ENCODE results near the gene SNX12. TPM values are rescaled to one million over a fixed set of nuclear protein-coding genes. Genes with fewer than 3 reads are reported as not detected.

SNX12 gene
- total and polyA plus RNA-seq, 2 experiments from 2014 or later, result 28.5 to 75.3 TPM

DNA sequence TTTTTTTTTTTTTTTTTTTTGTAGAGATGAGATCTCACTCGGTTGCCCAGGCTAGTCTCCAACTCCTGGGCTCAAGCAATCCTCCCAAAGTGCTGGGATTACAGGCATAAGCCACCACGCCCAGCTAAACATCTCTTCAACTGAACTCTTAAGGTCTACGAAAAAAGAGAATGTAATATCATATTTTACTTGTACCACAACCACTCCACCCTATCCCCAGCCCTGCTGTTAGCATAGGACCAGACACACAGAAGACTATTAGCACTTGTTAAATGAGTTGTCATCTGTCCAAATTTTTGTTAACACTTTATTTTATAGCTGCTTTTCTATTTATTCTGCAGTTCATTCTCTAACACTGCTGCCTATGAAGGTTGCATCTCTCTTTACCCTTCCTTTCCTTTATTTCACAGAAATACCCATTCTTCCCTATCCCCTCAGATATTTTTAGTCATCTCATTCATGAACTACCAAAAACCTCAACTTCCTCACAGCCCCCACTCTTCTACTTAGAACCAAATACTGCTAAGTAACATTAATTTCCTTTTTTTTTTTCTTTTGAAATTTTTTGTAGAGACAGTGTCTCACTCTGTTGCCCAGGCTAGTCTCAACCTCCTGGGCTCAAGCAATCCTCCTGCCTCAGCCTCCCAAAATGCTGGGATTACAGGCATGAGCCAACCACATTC, 10.1 kb downstream of the SNX12 start:
- Histone ChIP-seq H3K4me1 (ENCODE audit: insufficient read depth) (no peaks in the 10 kb centered on the region), H3K27me3 (ENCODE audit: insufficient read depth) (no peaks in the 10 kb centered on the region), H3K9me2 (ENCODE audit: insufficient read depth) (no peaks in the 10 kb centered on the region), H3K79me2 (replicated peaks; ENCODE audit: insufficient read depth) (no peaks in the 10 kb centered on the region), H3F3A (replicated peaks; ENCODE audit: low read depth) (no peaks in the 10 kb centered on the region), H3K4me3 (no peak overlapping the region), H2AFZ (no peak overlapping the region), H4K20me1 (replicated peaks; ENCODE audit: insufficient read depth) (no peaks in the 10 kb centered on the region), H3K36me3 (ENCODE audit: insufficient read depth) (no peaks in the 10 kb centered on the region), H3K27ac (ENCODE audit: low read depth) (no peak overlapping the region), H3K4me2 (no peak overlapping the region)
- no peak for ATAC-seq
- no peak overlapping the region for H3K4me3 Mint-ChIP-seq
- TF ChIP-seq, protein P1, sequence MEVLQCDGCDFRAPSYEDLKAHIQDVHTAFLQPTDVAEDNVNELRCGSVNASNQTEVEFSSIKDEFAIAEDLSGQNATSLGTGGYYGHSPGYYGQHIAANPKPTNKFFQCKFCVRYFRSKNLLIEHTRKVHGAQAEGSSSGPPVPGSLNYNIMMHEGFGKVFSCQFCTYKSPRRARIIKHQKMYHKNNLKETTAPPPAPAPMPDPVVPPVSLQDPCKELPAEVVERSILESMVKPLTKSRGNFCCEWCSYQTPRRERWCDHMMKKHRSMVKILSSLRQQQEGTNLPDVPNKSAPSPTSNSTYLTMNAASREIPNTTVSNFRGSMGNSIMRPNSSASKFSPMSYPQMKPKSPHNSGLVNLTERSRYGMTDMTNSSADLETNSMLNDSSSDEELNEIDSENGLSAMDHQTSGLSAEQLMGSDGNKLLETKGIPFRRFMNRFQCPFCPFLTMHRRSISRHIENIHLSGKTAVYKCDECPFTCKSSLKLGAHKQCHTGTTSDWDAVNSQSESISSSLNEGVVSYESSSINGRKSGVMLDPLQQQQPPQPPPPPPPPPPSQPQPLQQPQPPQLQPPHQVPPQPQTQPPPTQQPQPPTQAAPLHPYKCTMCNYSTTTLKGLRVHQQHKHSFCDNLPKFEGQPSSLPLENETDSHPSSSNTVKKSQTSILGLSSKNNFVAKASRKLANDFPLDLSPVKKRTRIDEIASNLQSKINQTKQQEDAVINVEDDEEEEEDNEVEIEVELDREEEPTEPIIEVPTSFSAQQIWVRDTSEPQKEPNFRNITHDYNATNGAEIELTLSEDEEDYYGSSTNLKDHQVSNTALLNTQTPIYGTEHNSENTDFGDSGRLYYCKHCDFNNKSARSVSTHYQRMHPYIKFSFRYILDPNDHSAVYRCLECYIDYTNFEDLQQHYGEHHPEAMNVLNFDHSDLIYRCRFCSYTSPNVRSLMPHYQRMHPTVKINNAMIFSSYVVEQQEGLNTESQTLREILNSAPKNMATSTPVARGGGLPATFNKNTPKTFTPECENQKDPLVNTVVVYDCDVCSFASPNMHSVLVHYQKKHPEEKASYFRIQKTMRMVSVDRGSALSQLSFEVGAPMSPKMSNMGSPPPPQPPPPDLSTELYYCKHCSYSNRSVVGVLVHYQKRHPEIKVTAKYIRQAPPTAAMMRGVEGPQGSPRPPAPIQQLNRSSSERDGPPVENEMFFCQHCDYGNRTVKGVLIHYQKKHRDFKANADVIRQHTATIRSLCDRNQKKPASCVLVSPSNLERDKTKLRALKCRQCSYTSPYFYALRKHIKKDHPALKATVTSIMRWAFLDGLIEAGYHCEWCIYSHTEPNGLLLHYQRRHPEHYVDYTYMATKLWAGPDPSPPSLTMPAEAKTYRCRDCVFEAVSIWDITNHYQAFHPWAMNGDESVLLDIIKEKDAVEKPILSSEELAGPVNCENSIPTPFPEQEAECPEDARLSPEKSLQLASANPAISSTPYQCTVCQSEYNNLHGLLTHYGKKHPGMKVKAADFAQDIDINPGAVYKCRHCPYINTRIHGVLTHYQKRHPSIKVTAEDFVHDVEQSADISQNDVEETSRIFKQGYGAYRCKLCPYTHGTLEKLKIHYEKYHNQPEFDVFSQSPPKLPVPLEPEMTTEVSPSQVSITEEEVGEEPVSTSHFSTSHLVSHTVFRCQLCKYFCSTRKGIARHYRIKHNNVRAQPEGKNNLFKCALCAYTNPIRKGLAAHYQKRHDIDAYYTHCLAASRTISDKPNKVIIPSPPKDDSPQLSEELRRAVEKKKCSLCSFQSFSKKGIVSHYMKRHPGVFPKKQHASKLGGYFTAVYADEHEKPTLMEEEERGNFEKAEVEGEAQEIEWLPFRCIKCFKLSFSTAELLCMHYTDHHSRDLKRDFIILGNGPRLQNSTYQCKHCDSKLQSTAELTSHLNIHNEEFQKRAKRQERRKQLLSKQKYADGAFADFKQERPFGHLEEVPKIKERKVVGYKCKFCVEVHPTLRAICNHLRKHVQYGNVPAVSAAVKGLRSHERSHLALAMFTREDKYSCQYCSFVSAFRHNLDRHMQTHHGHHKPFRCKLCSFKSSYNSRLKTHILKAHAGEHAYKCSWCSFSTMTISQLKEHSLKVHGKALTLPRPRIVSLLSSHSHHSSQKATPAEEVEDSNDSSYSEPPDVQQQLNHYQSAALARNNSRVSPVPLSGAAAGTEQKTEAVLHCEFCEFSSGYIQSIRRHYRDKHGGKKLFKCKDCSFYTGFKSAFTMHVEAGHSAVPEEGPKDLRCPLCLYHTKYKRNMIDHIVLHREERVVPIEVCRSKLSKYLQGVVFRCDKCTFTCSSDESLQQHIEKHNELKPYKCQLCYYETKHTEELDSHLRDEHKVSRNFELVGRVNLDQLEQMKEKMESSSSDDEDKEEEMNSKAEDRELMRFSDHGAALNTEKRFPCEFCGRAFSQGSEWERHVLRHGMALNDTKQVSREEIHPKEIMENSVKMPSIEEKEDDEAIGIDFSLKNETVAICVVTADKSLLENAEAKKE (CRISPR knock-in tag; IDR thresholded peaks at IDR 0.05), result no peak
- TF ChIP-seq CREB1 (CRISPR knock-in tag; IDR thresholded peaks at IDR 0.05; ENCODE audit: low read depth) (no peak), ZNF331 (CRISPR knock-in tag; IDR thresholded peaks at IDR 0.05; ENCODE audit: low read depth) (no peak), NANOG (IDR thresholded peaks at IDR 0.05; ENCODE audit: borderline replicate concordance) (no peak), POLR2AphosphoS5 (IDR thresholded peaks at IDR 0.05; ENCODE audit: low read depth) (no peak), EZH2phosphoT487 (IDR thresholded peaks at IDR 0.05; ENCODE audit: unreplicated experiment) (no peak), EZH2 (IDR thresholded peaks at IDR 0.05; ENCODE audit: low read depth, unreplicated experiment) (no peak), JUNB (IDR thresholded peaks at IDR 0.05; ENCODE audit: unreplicated experiment) (no peak), STAT1 (IDR thresholded peaks at IDR 0.05; ENCODE audit: unreplicated experiment) (no peak), ZNF114 (CRISPR knock-in tag; IDR thresholded peaks at IDR 0.05) (no peak)
- TF ChIP-seq, protein P2, sequence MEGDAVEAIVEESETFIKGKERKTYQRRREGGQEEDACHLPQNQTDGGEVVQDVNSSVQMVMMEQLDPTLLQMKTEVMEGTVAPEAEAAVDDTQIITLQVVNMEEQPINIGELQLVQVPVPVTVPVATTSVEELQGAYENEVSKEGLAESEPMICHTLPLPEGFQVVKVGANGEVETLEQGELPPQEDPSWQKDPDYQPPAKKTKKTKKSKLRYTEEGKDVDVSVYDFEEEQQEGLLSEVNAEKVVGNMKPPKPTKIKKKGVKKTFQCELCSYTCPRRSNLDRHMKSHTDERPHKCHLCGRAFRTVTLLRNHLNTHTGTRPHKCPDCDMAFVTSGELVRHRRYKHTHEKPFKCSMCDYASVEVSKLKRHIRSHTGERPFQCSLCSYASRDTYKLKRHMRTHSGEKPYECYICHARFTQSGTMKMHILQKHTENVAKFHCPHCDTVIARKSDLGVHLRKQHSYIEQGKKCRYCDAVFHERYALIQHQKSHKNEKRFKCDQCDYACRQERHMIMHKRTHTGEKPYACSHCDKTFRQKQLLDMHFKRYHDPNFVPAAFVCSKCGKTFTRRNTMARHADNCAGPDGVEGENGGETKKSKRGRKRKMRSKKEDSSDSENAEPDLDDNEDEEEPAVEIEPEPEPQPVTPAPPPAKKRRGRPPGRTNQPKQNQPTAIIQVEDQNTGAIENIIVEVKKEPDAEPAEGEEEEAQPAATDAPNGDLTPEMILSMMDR (conservative IDR thresholded peaks at IDR 0.05; ENCODE audit: low read depth in 2 of 2), result no peak
- TF ChIP-seq, protein P3, sequence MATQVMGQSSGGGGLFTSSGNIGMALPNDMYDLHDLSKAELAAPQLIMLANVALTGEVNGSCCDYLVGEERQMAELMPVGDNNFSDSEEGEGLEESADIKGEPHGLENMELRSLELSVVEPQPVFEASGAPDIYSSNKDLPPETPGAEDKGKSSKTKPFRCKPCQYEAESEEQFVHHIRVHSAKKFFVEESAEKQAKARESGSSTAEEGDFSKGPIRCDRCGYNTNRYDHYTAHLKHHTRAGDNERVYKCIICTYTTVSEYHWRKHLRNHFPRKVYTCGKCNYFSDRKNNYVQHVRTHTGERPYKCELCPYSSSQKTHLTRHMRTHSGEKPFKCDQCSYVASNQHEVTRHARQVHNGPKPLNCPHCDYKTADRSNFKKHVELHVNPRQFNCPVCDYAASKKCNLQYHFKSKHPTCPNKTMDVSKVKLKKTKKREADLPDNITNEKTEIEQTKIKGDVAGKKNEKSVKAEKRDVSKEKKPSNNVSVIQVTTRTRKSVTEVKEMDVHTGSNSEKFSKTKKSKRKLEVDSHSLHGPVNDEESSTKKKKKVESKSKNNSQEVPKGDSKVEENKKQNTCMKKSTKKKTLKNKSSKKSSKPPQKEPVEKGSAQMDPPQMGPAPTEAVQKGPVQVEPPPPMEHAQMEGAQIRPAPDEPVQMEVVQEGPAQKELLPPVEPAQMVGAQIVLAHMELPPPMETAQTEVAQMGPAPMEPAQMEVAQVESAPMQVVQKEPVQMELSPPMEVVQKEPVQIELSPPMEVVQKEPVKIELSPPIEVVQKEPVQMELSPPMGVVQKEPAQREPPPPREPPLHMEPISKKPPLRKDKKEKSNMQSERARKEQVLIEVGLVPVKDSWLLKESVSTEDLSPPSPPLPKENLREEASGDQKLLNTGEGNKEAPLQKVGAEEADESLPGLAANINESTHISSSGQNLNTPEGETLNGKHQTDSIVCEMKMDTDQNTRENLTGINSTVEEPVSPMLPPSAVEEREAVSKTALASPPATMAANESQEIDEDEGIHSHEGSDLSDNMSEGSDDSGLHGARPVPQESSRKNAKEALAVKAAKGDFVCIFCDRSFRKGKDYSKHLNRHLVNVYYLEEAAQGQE (IDR thresholded peaks at IDR 0.05; ENCODE audit: unreplicated experiment), result no peak
- TF ChIP-seq, protein P4, sequence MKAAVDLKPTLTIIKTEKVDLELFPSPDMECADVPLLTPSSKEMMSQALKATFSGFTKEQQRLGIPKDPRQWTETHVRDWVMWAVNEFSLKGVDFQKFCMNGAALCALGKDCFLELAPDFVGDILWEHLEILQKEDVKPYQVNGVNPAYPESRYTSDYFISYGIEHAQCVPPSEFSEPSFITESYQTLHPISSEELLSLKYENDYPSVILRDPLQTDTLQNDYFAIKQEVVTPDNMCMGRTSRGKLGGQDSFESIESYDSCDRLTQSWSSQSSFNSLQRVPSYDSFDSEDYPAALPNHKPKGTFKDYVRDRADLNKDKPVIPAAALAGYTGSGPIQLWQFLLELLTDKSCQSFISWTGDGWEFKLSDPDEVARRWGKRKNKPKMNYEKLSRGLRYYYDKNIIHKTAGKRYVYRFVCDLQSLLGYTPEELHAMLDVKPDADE (IDR thresholded peaks at IDR 0.05), result no peak
- H3K27ac Mint-ChIP-seq, result no peak overlapping the region
- no peaks in the 10 kb centered on the region for H3K9me3 Mint-ChIP-seq
- H3K27me3 Mint-ChIP-seq (ENCODE audit: insufficient read depth, low read depth, poor library complexity), result no peaks in the 10 kb centered on the region
- DNase-seq (ENCODE audit: low spot score), result no peak
- H3K4me1 Mint-ChIP-seq, result peaks cover 4% of the 10 kb centered on the region; the same call in 2 of the 3 replicates
- peaks cover 27% of the 10 kb centered on the region for H3K36me3 Mint-ChIP-seq (ENCODE audit: low read depth)
